AG08396 (cell line): Measurements from ENCODE around the gene TIE1.
A peak's percentile ranks its signal among the peaks of the same experiment; 100 is the strongest.

Experiments
- DNase-seq: peaks from one replicate; pipeline ENCODE4 v3.0.0; 2012; ENCODE audit warnings: low spot score, mixed read lengths

The TIE1 gene

GRCh38 chr1:43300378-43301094, at the start of gene TIE1:
Gene TIE1, plus strand, starts transcription at chr1:43300982. Its CDS starts 90 bp downstream, at chr1:43301072.
- no peak for DNase-seq

GRCh38 chr1:43251024-43251423, 49.8 kb upstream of the TIE1 start:
- no peak for DNase-seq

- DNase-seq, result no peak
These were observed 48.6 kb upstream of the TIE1 start for GRCh38 chr1:43252225-43252624.

GRCh38 chr1:43253173-43253572, 47.6 kb upstream of the TIE1 start:
- DNase-seq, result no peak

DNA sequence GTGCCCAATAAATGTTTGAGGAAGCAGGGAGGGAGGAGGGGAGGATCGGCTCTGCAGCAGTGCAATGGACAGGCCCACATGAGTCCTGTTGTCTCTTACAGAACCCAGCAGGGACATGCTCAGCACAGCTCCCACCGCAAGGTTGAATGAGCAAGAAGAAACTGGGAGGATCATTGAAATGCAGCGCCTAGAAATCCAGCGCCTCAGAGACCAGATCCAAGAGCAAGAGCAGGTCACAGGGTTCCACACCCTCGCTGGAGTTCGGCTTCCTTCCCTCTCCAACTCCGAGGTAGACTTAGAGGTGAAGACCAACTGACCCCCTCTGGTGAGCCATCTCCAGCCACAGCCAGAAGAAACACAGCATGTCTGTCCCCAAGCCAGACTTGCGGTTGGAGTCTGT, 46.9 kb upstream of the TIE1 start:
- no peak for DNase-seq

DNA sequence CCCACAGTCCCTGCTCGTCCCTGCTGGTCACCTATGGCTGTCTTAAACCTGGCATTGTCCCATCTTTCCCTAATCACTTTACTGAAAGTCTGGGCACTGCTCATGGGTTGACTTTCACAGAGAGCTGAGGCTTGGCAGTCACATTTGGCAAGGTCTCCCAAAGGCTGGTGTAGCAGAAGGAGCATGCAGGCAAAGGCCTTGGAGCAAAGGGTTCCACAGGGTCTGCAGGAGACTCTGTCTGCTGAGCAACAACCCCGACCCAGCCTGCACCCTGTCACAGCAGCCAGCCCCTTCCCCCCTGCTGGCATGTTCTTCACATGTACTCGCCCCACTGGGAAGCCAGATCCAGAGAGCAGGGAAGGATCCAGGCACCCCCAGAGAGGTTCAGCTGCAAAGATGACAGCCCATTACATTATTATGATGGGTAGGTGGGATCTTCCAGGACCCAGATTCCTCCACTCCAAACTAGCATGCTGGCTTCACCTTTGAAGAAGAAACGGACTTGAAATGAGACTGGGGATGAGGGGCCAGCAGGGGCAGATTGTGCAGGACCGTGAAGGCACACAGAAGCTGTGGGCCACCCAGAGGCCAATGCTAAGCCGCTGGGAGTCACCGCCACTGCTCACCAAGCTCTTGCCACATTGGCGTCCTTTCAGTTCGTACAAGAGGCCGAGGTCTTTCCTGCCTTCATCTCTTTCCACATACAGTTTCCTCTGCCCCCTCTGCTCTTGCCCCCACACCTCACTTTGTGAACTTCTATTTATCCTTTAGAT, 45.2 kb upstream of the TIE1 start:
- DNase-seq, result no peak

- DNase-seq, result no peak
These were observed 43.9 kb upstream of the TIE1 start for GRCh38 chr1:43256675-43257570.

DNA sequence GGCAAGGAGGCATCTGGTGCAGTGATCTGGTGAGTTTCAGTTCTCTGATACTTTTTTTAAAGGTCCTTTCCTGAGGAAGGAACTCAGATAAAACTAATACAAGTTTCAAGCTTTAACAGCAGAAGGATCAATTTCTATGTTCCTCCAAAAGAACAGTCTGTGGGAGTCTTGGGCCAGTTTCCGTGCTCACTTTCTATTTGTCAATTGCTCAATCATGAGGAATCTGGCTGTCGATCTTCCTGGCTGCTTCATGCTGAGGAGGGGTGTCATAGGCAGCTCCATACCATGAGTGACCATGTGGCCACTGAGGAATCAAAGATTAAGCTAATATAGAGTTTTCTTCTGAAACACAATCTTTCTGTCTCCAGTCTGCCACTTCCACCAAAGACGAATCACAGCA, 42.4 kb upstream of the TIE1 start:
- DNase-seq, result no peak

- DNase-seq, result no peak
These were observed 35.4 kb upstream of the TIE1 start for GRCh38 chr1:43265431-43265830.

DNA sequence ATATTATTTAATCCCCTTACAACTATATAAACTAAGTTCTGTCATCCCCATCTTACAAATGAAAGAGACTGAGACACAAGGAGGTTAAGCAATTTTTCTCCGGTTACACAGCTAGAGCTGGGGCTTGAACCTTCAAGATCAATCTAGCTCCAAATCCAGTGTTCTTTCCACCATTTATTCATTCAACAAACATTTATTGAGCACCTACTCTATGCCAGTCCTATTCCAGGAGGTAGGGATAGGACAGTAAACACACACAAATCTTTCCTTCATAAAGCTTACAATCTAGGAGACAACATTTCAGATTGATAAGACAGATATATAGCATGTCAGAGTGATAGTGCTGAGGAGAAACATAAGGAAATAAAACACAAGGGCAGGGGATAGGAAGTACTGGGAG, 33.9 kb upstream of the TIE1 start:
- peak; percentile 1 for DNase-seq

GRCh38 chr1:43267291-43267805, 33.4 kb upstream of the TIE1 start:
- DNase-seq, result peak; percentile 85

- peak; percentile 3 for DNase-seq
These were observed 32.9 kb upstream of the TIE1 start for GRCh38 chr1:43267818-43268425.

DNA sequence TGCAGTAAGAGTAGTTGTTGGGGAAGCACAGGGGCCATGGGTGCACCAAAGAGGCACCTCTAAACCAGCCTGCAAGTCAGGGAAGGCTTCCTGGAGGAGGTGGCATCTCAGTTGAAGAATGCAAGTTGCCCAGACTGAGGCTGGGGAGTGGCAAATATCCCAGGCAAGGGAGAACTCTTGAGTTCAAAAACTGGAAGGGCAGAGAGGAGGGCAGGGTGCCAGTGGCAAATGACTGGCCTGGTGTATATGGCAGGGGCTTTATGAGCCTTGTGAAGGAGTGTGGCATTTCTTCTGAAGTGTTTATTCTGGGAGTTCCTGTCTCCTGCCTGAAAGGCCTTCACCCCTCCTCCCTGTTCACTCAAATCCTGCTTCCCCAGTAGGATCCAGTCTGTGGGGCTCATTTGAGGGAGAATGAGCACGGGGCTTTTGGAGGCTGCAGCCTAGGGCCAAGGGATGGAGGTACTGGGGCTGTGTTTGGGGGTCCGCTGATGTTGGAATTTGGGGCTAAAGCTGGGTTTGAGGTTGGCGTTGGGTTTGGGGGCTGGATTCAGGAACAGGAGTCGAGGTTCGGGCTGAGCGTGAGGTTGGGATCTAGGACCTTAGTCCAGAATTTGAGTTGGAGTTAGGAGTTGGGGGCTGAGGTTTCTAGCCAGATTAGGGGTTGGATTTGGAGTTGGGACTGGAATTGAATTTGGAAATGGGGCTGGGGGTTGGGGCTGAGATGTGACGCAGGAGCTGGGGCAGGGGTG, 31.0 kb upstream of the TIE1 start, which contains the start of gene TMEM125:
TMEM125 (plus strand) TSS at position 357 of the 749 bp plus-strand sequence. CDS start 2,740 bp downstream, outside the sequence.
- DNase-seq, result peak; percentile 12

- peak; percentile 31 for DNase-seq
These were observed 30.2 kb upstream of the TIE1 start for GRCh38 chr1:43270421-43271095.

DNA sequence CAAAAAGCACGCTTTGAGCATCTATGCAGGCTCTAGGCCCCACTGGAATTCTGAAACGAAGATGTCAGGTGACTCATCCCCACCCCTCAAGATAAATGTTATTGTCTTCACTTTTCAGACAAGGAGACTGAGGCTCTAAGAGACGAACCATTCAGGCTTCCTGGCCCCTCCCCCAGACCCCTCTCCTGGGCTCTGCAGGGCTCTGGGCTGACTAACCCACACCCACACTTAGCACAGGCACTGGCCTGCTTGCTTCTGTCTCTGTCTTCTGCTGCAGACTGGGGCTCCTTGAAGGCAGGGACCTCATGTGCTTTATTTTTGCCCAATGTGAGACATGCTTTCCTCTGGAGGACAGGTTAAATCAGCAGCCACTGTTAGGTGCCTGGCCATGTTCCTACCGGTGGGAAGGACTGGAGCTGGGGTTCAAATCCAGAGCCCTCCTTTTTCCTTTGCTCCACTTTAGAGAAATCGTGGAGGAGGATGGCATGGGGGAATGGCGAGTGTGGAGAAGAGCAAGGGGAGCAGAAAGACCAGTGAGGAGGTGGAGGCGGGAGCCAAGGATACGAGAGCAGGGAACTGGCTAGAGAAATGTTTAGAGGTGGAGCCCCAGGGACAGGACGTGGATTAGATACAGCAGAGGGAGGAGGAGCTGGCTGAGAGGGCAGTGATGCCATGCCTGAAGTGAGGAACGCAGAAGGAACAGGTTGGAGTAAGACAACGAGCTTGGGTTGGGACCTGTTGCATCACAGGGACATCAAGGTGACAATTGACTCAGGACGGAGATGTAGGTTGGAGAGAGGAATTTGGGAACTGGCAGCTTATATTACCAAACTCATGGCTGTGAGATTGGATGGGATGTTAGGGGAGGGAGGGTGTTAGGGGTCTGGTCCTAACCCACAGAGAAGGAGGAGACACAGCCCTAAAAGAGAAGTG, 29.3 kb upstream of the TIE1 start:
- DNase-seq, result peak; percentile 8

- peak; percentile 5 for DNase-seq
These were observed 28.6 kb upstream of the TIE1 start for GRCh38 chr1:43272161-43272560.

GRCh38 chr1:43272576-43273571, 27.9 kb upstream of the TIE1 start:
- DNase-seq, result peak; percentile 3

- peak; percentile 3 for DNase-seq
These were observed 27.1 kb upstream of the TIE1 start for GRCh38 chr1:43273708-43274107.
